ENCODE measurements around the gene RAPGEF2.

GRCh38 chr4:159384017-159384416, 281.1 kb downstream of the RAPGEF2 start:
- TF ChIP-seq CTCF (optimal IDR thresholded peaks at IDR 0.05 in 1 of 3, IDR thresholded peaks at IDR 0.05 in 1 of 3, conservative IDR thresholded peaks at IDR 0.05 in 1 of 3; ENCODE audit: extremely low read depth in 1 of 3, insufficient read depth in 2 of 3, low read length in 3 of 3) (no peak), EZH2 (IDR thresholded peaks at IDR 0.05; ENCODE audit: low read length) (no peak)

All from keratinocyte (primary cell).